Loucy (cell line): Measurements from ENCODE around the gene CFAP210.

Experiments
- H2AFZ ChIP-seq: fragments of 200-600 bp; sonication (generic); 2 replicates; pipeline ENCODE4 v1.6.0; 2016; ENCODE audit warnings: antibody characterized with exemption, mild to moderate bottlenecking, low read length, moderate library complexity
- H3F3A ChIP-seq: fragments of 200-600 bp; 2 replicates; pipeline ENCODE4 v1.6.0; 2016; ENCODE audit warnings: antibody characterized with exemption, low read depth, mild to moderate bottlenecking
- H3K27me3 ChIP-seq: fragments of 200-600 bp; sonication (generic); 2 replicates; pipeline ENCODE4 v1.6.1; 2014; ENCODE audit warnings: low read length, mild to moderate bottlenecking; ENCODE audit not compliant: insufficient read depth, poor library complexity, severe bottlenecking
- H3K36me3 ChIP-seq: fragments of 200-600 bp; sonication (generic); 2 replicates; pipeline ENCODE4 v1.6.1; 2016; ENCODE audit warnings: low read length; ENCODE audit not compliant: insufficient read depth
- H3K4me1 ChIP-seq: fragments of 200-600 bp; sonication (generic); 2 replicates; pipeline ENCODE4 v1.5.1; 2014; ENCODE audit warnings: low read length, mild to moderate bottlenecking; ENCODE audit not compliant: insufficient read depth, poor library complexity, severe bottlenecking
- H3K4me2 ChIP-seq: fragments of 200-600 bp; sonication (generic); 2 replicates; pipeline ENCODE4 v1.6.0; 2014; ENCODE audit warnings: antibody characterized with exemption, low read length, low read depth, mild to moderate bottlenecking; ENCODE audit not compliant: poor library complexity, severe bottlenecking
- H3K4me3 ChIP-seq: fragments of 200-600 bp; sonication (generic); 2 replicates; pipeline ENCODE4 v1.5.1; 2014; ENCODE audit warnings: low read length, mild to moderate bottlenecking, mixed read lengths; ENCODE audit not compliant: poor library complexity, severe bottlenecking
- H3K79me2 ChIP-seq: fragments of 200-600 bp; sonication (generic); 2 replicates; pipeline ENCODE4 v1.6.1; 2014; ENCODE audit warnings: low read length; ENCODE audit not compliant: insufficient read depth
- H3K9ac ChIP-seq: fragments of 200-600 bp; sonication (generic); 2 replicates; pipeline ENCODE4 v1.6.0; 2014; ENCODE audit warnings: mild to moderate bottlenecking, low read depth, low read length, moderate library complexity; ENCODE audit not compliant: poor library complexity, severe bottlenecking
- H3K9me2 ChIP-seq: fragments of 200-600 bp; sonication (generic); replicated peaks from 2 replicates; pipeline ENCODE4 v1.6.1; 2016; ENCODE audit warnings: low read depth, low read length, mixed read lengths
- H3K9me3 ChIP-seq: fragments of 200-600 bp; sonication (generic); 2 replicates; pipeline ENCODE4 v1.6.1; 2014; ENCODE audit warnings: mild to moderate bottlenecking, antibody characterized with exemption, low read length, low read depth; ENCODE audit not compliant: insufficient read depth
- H4K20me1 ChIP-seq: fragments of 200-600 bp; sonication (generic); 2 replicates; pipeline ENCODE4 v1.6.0; 2014; ENCODE audit warnings: antibody characterized with exemption, low read length, mild to moderate bottlenecking; ENCODE audit not compliant: insufficient read depth, poor library complexity, severe bottlenecking
- CTCF ChIP-seq: fragments of 200-600 bp; sonication (generic); conservative IDR thresholded peaks from 2 replicates; pipeline ENCODE4 v1.5.1; 2014; ENCODE audit warnings: mild to moderate bottlenecking, antibody characterized with exemption, low read length
- EZH2phosphoT487 ChIP-seq: fragments of 200-600 bp; IDR thresholded peaks from 2 replicates; pipeline ENCODE4 v1.6.1; 2018; ENCODE audit warnings: antibody characterized with exemption, mild to moderate bottlenecking, moderate library complexity, borderline replicate concordance

Gene CFAP210

GRCh38 chr2:169640104-169640503, 54.1 kb downstream of the CFAP210 start:
- TF ChIP-seq EZH2phosphoT487 = no peak
- no peak for TF ChIP-seq CTCF
- H3K9me3 ChIP-seq = no peaks in the 10 kb centered on the region
- H2AFZ ChIP-seq = no peak overlapping the region
- H3K9ac ChIP-seq = no peak overlapping the region
- no peaks in the 10 kb centered on the region for H3K27me3 ChIP-seq
- H3K79me2 ChIP-seq = no peaks in the 10 kb centered on the region
- no peaks in the 10 kb centered on the region for H4K20me1 ChIP-seq
- no peaks in the 10 kb centered on the region for H3F3A ChIP-seq
- no peak overlapping the region for H3K4me2 ChIP-seq
- H3K4me1 ChIP-seq = no peaks in the 10 kb centered on the region
- H3K36me3 ChIP-seq = peaks cover 29% of the 10 kb centered on the region; the same call in 1 of the 2 replicates
- H3K4me3 ChIP-seq = no peak overlapping the region
- H3K9me2 ChIP-seq = no peaks in the 10 kb centered on the region

- Histone ChIP-seq H2AFZ (no peak overlapping the region), H3K79me2 (no peaks in the 10 kb centered on the region), H3K36me3 (peaks cover 53% of the 10 kb centered on the region), H3K4me2 (no peak overlapping the region), H3K27me3 (no peaks in the 10 kb centered on the region), H3F3A (no peaks in the 10 kb centered on the region), H3K9me2 (no peaks in the 10 kb centered on the region), H4K20me1 (no peaks in the 10 kb centered on the region), H3K4me3 (no peak overlapping the region), H3K9ac (no peak overlapping the region), H3K9me3 (no peaks in the 10 kb centered on the region), H3K4me1 (no peaks in the 10 kb centered on the region)
- TF ChIP-seq EZH2phosphoT487 = no peak
Observed at GRCh38 chr2:169637620-169638019, 56.6 kb downstream of the CFAP210 start.

GRCh38 chr2:169636440-169637097, 57.6 kb downstream of the CFAP210 start:
- no peak overlapping the region for H3K4me3 ChIP-seq
- H4K20me1 ChIP-seq = no peaks in the 10 kb centered on the region
- H3K79me2 ChIP-seq = no peaks in the 10 kb centered on the region
- H2AFZ ChIP-seq = no peak overlapping the region
- no peaks in the 10 kb centered on the region for H3K4me1 ChIP-seq
- H3K9me2 ChIP-seq = no peaks in the 10 kb centered on the region
- H3K27me3 ChIP-seq = no peaks in the 10 kb centered on the region
- no peaks in the 10 kb centered on the region for H3K9me3 ChIP-seq
- no peak overlapping the region for H3K4me2 ChIP-seq
- no peak overlapping the region for H3K9ac ChIP-seq
- H3F3A ChIP-seq = no peaks in the 10 kb centered on the region
- H3K36me3 ChIP-seq = peaks cover 61% of the 10 kb centered on the region
- TF ChIP-seq EZH2phosphoT487 (no peak), CTCF (no peak)

- H3K9ac ChIP-seq = no peak overlapping the region
- H3K4me1 ChIP-seq = no peaks in the 10 kb centered on the region
- no peaks in the 10 kb centered on the region for H3K9me2 ChIP-seq
- no peaks in the 10 kb centered on the region for H4K20me1 ChIP-seq
- H3K4me3 ChIP-seq = no peak overlapping the region
- 0 out of 2 replicates have a peak, but pooled peaks cover 5% of the 10 kb centered on the region for H3K79me2 ChIP-seq
- TF ChIP-seq EZH2phosphoT487 (no peak), CTCF (no peak)
- no peaks in the 10 kb centered on the region for H3F3A ChIP-seq
- H2AFZ ChIP-seq = no peak overlapping the region
- no peak overlapping the region for H3K4me2 ChIP-seq
- H3K27me3 ChIP-seq = no peaks in the 10 kb centered on the region
- H3K9me3 ChIP-seq = no peaks in the 10 kb centered on the region
- H3K36me3 ChIP-seq = peaks cover 53% of the 10 kb centered on the region; the same call in 1 of the 2 replicates
Observed at GRCh38 chr2:169625781-169626180, 68.4 kb downstream of the CFAP210 start.
